Spleen (tissue), 7 donors: ENCODE results near the gene NUDT16L1.

Experiments
- CTCF ChIP-seq, 11 experiments: fragments of 200-600 bp in 7 of 11; fragments of 450-650 bp in 4 of 11; sonication (generic) in 4 of 11; IDR thresholded peaks in 8 of 11; conservative IDR thresholded peaks in 3 of 11; 1 replicate in 7 of 11; 2 replicates in 4 of 11; pipeline versions ENCODE4 v1.4.0 to v1.8.0; 2016 to 2021; ENCODE audit warnings: antibody characterized with exemption in 11 of 11, inconsistent platforms in 4 of 11, mild to moderate bottlenecking in 1 of 11
- POLR2A ChIP-seq, 3 donors: fragments of 450-650 bp; IDR thresholded peaks; one replicate each; pipeline ENCODE4 v1.5.1; 2017; ENCODE audit warnings: antibody characterized with exemption in 3 of 3, mild to moderate bottlenecking in 1 of 3
- POLR2AphosphoS5 ChIP-seq, 3 donors: sonication (generic); formaldehyde crosslinking; IDR thresholded peaks; one replicate each; pipeline ENCODE4 v1.5.1; 2017; ENCODE audit warnings: antibody characterized with exemption in 3 of 3
- donor health status: DM: no; HTN: no; CAD: no; lungs with moderate emphysema.
- donor health status: DM: no; HTN: no; CAD: no.
- donor health status: DM: no; HTN: no; CAD: no.

- TF ChIP-seq CTCF (IDR thresholded peaks at IDR 0.05 in 8 of 11, conservative IDR thresholded peaks at IDR 0.05 in 3 of 11) (no peak), POLR2A (IDR thresholded peaks at IDR 0.05) (no peak), POLR2AphosphoS5 (IDR thresholded peaks at IDR 0.05) (peak; percentile 21 to 39 (median 34))
Observed at GRCh38 chr16:4743226-4743878, 50.0 kb downstream of the NUDT16L1 start.
